ENCODE data around the gene OR52K2.

- TF ChIP-seq, protein P1, sequence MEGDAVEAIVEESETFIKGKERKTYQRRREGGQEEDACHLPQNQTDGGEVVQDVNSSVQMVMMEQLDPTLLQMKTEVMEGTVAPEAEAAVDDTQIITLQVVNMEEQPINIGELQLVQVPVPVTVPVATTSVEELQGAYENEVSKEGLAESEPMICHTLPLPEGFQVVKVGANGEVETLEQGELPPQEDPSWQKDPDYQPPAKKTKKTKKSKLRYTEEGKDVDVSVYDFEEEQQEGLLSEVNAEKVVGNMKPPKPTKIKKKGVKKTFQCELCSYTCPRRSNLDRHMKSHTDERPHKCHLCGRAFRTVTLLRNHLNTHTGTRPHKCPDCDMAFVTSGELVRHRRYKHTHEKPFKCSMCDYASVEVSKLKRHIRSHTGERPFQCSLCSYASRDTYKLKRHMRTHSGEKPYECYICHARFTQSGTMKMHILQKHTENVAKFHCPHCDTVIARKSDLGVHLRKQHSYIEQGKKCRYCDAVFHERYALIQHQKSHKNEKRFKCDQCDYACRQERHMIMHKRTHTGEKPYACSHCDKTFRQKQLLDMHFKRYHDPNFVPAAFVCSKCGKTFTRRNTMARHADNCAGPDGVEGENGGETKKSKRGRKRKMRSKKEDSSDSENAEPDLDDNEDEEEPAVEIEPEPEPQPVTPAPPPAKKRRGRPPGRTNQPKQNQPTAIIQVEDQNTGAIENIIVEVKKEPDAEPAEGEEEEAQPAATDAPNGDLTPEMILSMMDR (conservative IDR thresholded peaks at IDR 0.05; ENCODE audit: low read length): no peak
- no peak for TF ChIP-seq EZH2phosphoT487 (IDR thresholded peaks at IDR 0.05; ENCODE audit: borderline replicate concordance, low read depth, low read length)
Measured at GRCh38 chr11:4466871-4467442, 17.9 kb downstream of the OR52K2 start.
